HepG2 (cell line): Measurements from ENCODE around the gene PSMB10. TPM values are rescaled to one million over a fixed set of nuclear protein-coding genes. Genes with fewer than 3 reads are reported as not detected.
A peak's percentile ranks its signal among the peaks of the same experiment; 100 is the strongest.

Source experiments
- HIVEP1 ChIP-seq: sonication (generic); formaldehyde crosslinking; IDR thresholded peaks from 2 replicates; pipeline ENCODE4 v1.4.0; 2020; ENCODE audit warnings: mild to moderate bottlenecking, missing genetic modification reagents
- WIZ ChIP-seq: sonication (generic); formaldehyde crosslinking; IDR thresholded peaks from 2 replicates; pipeline ENCODE4 v1.5.1; 2020; ENCODE audit warnings: mild to moderate bottlenecking, missing genetic modification reagents
- ZBTB7B ChIP-seq: sonication (generic); formaldehyde crosslinking; IDR thresholded peaks from 2 replicates; pipeline ENCODE4 v1.4.0; 2020; ENCODE audit warnings: missing genetic modification reagents
- ZNF274 ChIP-seq: sonication (generic); formaldehyde crosslinking; IDR thresholded peaks from 2 replicates; pipeline ENCODE4 v1.5.1; 2020; ENCODE audit warnings: mild to moderate bottlenecking, missing genetic modification reagents
- ZNF354B ChIP-seq: sonication (generic); formaldehyde crosslinking; IDR thresholded peaks from 2 replicates; pipeline ENCODE4 v1.8.0; 2022; ENCODE audit warnings: mild to moderate bottlenecking, missing genetic modification reagents
- ZNF776 ChIP-seq: sonication (generic); formaldehyde crosslinking; IDR thresholded peaks from 2 replicates; pipeline ENCODE4 v1.4.0; 2020; ENCODE audit warnings: mild to moderate bottlenecking, missing genetic modification reagents
- polyA plus RNA-seq, 8 experiments: library from polyadenylated mRNA; depleted of rRNA in 3 of 8; stranded (reverse) in 7 of 8; unstranded in 1 of 8; fragments of >200 nt; fragmentation: Illumina TruSeq in 4 of 8; extraction: Trizol in 4 of 8; gene quantifications; 2 replicates each; pipeline versions ENCODE4 v1.2.1 to v1.2.3, GENCODE V29; 2011 to 2016; ENCODE audit warnings: low read depth in 4 of 8, missing spikeins in 1 of 8, mixed read lengths in 1 of 8; ENCODE audit not compliant: insufficient read depth in 1 of 8
- total RNA-seq, 5 experiments: library from RNA; depleted of rRNA; stranded (reverse); fragments of >200 nt; fragmentation: Illumina TruSeq; extraction: Trizol; gene quantifications; 2 replicates each; pipeline ENCODE4 v1.2.3, GENCODE V29; 2016; ENCODE audit warnings: low read depth in 1 of 5
- TF ChIP-seq, protein P1 (sequence below): sonication (generic); formaldehyde crosslinking; IDR thresholded peaks from 2 replicates; pipeline ENCODE4 v1.4.0; 2020; ENCODE audit warnings: mild to moderate bottlenecking, missing genetic modification reagents, borderline replicate concordance
- TF ChIP-seq, protein P2 (sequence below): sonication (generic); formaldehyde crosslinking; IDR thresholded peaks from 2 replicates; pipeline ENCODE4 v1.4.0; 2020; ENCODE audit warnings: missing genetic modification reagents, borderline replicate concordance
- TF ChIP-seq, protein P3 (sequence below): sonication (generic); formaldehyde crosslinking; IDR thresholded peaks from 2 replicates; pipeline ENCODE4 v1.4.0; 2020; ENCODE audit warnings: missing genetic modification reagents, borderline replicate concordance
- TF ChIP-seq, protein P4 (sequence below): sonication (generic); formaldehyde crosslinking; IDR thresholded peaks from 2 replicates; pipeline ENCODE4 v1.8.0; 2022; ENCODE audit warnings: mild to moderate bottlenecking, missing genetic modification reagents, moderate library complexity

The PSMB10 gene
- total and polyA plus RNA-seq, 2 of the 13 experiments (the other 11 are each of a cell fraction or from before 2014, with no cell fraction given): 12.7 to 65.9 TPM

DNA sequence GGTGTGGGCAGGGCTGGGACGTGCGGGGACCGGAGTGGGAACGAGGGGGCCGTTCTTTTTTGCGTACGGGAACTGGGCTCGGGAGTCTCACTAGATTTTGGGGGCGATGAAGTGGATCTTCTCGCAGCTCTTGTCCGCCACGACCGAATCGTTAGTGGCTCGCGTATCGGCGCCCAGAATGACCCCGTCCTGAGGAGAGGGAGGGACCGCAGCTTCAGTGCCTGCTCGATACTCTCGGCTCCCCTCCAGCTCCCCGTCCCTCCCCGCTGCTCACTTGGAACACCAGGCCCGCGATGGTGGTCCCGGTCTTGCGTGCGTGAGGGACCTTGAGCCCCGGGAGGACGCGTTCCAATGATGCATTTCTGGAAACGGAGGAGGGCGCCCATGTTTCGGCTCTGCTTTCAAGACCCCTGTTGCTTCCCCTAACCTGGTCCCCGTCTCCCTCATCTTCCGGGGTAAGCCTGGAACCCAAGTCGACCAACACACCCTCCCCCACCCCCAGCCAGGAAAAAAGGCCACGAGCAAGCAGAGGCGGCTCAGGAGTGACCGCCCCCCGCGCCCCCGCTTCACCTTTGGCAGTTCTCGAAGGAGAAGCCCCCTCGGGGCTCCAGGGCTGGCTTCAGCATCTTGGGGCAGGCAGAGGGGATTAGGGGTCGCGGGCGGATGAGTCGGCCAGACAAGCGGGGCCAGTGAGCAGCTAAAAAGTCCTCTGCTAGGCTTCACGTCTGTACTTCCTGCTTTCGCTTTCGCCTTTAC, at the start of gene PSMB10 (continued):
- TF ChIP-seq, protein P1, sequence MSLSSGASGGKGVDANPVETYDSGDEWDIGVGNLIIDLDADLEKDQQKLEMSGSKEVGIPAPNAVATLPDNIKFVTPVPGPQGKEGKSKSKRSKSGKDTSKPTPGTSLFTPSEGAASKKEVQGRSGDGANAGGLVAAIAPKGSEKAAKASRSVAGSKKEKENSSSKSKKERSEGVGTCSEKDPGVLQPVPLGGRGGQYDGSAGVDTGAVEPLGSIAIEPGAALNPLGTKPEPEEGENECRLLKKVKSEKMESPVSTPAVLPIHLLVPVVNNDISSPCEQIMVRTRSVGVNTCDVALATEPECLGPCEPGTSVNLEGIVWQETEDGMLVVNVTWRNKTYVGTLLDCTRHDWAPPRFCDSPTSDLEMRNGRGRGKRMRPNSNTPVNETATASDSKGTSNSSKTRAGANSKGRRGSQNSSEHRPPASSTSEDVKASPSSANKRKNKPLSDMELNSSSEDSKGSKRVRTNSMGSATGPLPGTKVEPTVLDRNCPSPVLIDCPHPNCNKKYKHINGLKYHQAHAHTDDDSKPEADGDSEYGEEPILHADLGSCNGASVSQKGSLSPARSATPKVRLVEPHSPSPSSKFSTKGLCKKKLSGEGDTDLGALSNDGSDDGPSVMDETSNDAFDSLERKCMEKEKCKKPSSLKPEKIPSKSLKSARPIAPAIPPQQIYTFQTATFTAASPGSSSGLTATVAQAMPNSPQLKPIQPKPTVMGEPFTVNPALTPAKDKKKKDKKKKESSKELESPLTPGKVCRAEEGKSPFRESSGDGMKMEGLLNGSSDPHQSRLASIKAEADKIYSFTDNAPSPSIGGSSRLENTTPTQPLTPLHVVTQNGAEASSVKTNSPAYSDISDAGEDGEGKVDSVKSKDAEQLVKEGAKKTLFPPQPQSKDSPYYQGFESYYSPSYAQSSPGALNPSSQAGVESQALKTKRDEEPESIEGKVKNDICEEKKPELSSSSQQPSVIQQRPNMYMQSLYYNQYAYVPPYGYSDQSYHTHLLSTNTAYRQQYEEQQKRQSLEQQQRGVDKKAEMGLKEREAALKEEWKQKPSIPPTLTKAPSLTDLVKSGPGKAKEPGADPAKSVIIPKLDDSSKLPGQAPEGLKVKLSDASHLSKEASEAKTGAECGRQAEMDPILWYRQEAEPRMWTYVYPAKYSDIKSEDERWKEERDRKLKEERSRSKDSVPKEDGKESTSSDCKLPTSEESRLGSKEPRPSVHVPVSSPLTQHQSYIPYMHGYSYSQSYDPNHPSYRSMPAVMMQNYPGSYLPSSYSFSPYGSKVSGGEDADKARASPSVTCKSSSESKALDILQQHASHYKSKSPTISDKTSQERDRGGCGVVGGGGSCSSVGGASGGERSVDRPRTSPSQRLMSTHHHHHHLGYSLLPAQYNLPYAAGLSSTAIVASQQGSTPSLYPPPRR (CRISPR knock-in tag): no peak
- TF ChIP-seq, protein P2, sequence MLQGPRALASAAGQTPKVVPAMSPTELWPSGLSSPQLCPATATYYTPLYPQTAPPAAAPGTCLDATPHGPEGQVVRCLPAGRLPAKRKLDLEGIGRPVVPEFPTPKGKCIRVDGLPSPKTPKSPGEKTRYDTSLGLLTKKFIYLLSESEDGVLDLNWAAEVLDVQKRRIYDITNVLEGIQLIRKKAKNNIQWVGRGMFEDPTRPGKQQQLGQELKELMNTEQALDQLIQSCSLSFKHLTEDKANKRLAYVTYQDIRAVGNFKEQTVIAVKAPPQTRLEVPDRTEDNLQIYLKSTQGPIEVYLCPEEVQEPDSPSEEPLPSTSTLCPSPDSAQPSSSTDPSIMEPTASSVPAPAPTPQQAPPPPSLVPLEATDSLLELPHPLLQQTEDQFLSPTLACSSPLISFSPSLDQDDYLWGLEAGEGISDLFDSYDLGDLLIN (CRISPR knock-in tag): peak; percentile 10; the same call in 1 of the 2 replicates
- peak; percentile 33; the same call in 1 of the 2 replicates for TF ChIP-seq WIZ (CRISPR knock-in tag)
- peak; percentile 10; the same call in 1 of the 2 replicates for TF ChIP-seq ZNF776 (CRISPR knock-in tag)
- TF ChIP-seq ZNF274 (CRISPR knock-in tag): no peak
- TF ChIP-seq HIVEP1 (CRISPR knock-in tag): peak; percentile 32; the same call in 1 of the 2 replicates
- TF ChIP-seq, protein P3, sequence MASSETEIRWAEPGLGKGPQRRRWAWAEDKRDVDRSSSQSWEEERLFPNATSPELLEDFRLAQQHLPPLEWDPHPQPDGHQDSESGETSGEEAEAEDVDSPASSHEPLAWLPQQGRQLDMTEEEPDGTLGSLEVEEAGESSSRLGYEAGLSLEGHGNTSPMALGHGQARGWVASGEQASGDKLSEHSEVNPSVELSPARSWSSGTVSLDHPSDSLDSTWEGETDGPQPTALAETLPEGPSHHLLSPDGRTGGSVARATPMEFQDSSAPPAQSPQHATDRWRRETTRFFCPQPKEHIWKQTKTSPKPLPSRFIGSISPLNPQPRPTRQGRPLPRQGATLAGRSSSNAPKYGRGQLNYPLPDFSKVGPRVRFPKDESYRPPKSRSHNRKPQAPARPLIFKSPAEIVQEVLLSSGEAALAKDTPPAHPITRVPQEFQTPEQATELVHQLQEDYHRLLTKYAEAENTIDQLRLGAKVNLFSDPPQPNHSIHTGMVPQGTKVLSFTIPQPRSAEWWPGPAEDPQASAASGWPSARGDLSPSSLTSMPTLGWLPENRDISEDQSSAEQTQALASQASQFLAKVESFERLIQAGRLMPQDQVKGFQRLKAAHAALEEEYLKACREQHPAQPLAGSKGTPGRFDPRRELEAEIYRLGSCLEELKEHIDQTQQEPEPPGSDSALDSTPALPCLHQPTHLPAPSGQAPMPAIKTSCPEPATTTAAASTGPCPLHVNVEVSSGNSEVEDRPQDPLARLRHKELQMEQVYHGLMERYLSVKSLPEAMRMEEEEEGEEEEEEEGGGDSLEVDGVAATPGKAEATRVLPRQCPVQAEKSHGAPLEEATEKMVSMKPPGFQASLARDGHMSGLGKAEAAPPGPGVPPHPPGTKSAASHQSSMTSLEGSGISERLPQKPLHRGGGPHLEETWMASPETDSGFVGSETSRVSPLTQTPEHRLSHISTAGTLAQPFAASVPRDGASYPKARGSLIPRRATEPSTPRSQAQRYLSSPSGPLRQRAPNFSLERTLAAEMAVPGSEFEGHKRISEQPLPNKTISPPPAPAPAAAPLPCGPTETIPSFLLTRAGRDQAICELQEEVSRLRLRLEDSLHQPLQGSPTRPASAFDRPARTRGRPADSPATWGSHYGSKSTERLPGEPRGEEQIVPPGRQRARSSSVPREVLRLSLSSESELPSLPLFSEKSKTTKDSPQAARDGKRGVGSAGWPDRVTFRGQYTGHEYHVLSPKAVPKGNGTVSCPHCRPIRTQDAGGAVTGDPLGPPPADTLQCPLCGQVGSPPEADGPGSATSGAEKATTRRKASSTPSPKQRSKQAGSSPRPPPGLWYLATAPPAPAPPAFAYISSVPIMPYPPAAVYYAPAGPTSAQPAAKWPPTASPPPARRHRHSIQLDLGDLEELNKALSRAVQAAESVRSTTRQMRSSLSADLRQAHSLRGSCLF (CRISPR knock-in tag): no peak
- peak; percentile 19; the same call in 1 of the 2 replicates for TF ChIP-seq ZBTB7B (CRISPR knock-in tag)
- no peak for TF ChIP-seq ZNF354B
- TF ChIP-seq, protein P4, sequence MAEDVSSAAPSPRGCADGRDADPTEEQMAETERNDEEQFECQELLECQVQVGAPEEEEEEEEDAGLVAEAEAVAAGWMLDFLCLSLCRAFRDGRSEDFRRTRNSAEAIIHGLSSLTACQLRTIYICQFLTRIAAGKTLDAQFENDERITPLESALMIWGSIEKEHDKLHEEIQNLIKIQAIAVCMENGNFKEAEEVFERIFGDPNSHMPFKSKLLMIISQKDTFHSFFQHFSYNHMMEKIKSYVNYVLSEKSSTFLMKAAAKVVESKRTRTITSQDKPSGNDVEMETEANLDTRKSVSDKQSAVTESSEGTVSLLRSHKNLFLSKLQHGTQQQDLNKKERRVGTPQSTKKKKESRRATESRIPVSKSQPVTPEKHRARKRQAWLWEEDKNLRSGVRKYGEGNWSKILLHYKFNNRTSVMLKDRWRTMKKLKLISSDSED (CRISPR knock-in tag): no peak
